Measurements from ENCODE around the gene PIAS1. TPM values are rescaled to one million over a fixed set of nuclear protein-coding genes. Genes with fewer than 3 reads are reported as not detected.

The PIAS1 gene
- total and polyA plus RNA-seq, 12 donors = 5.8 to 37.9 (median 30.3) TPM

DNA sequence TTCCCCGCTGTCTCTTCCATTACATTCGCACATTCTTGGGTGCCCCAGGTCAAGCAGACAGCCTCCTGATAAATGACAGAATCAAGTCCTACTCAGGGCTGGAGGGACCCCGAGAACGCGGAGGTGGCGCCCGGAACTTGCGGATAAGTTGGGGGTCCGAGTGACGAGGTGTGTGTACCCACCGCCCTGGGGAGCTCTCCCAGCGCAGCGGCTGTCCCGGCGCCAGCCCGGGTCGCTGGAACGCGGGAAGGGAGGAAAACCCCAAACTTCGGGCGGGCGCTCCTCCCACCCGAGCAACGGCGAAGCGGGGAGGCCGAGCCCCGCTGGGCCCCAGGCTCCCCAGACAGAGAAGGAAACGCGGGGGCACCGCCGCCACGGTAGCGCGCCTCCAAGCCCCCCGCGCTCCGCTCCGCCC, 174.9 kb downstream of the PIAS1 start:
- Histone ChIP-seq H3K9me3 (no peaks in the 10 kb centered on the region), H3K27me3 (no peaks in the 10 kb centered on the region), H3K4me1 (peaks cover 6 to 36% (median 16%) of the 10 kb centered on the region in 9 donors), H3K4me3 (peak overlapping the region; percentile 73 to 96 (median 88)), H3K36me3 (no peaks in the 10 kb centered on the region), H3K27ac (peak overlapping the region in 9 of 10 donors; percentile 56 to 91 (median 81))
- DNase-seq (no peak), ATAC-seq (peak in 3 of 8 donors; percentile 1 to 9 (median 4))
- WGBS, 2 donors = 0 to 1% methylated on average over 22 to 39 of the region's 39 CpGs
- intact Hi-C loops (cut with DNase I) = no loop called here
- TF ChIP-seq, protein P1, sequence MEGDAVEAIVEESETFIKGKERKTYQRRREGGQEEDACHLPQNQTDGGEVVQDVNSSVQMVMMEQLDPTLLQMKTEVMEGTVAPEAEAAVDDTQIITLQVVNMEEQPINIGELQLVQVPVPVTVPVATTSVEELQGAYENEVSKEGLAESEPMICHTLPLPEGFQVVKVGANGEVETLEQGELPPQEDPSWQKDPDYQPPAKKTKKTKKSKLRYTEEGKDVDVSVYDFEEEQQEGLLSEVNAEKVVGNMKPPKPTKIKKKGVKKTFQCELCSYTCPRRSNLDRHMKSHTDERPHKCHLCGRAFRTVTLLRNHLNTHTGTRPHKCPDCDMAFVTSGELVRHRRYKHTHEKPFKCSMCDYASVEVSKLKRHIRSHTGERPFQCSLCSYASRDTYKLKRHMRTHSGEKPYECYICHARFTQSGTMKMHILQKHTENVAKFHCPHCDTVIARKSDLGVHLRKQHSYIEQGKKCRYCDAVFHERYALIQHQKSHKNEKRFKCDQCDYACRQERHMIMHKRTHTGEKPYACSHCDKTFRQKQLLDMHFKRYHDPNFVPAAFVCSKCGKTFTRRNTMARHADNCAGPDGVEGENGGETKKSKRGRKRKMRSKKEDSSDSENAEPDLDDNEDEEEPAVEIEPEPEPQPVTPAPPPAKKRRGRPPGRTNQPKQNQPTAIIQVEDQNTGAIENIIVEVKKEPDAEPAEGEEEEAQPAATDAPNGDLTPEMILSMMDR (IDR thresholded peaks at IDR 0.05) = no peak

DNA sequence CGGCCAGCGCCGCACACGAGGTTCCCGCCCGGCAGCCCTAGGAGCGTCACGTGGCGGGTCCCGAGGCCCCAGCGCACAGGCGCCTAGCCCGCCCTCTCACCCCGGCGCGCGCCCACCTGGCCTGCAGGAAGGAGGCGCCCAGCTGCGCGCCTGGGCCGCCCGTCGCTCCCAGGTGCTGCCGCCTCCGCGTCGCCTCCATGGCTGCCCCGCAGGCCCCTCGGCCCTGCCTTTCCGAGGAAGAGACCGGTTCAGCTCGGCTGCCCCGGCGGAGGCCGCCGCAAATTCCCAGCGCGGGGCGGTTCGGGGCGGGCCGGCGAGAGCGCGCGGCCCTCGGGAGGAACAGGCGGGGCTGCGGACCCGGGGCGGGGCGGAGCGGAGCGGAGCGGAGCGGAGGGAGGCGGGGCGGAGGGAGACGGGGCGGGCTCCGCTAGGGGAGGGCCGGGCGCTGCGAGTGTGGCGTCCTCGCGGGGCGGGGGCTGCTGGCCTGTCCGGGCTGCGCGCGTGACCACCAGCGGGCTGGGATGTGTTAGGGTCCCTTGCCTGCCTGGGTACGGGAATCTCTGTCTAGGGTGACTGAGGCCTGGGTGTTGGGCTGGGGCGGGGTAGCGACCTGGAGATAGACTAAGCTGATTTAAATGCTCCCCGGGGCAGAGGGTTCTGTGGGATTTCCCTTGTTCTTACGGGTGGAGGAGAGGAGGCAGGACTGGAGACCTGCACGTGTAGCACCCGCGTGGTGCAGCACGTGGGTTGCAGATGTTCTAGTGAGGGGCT, 175.5 kb downstream of the PIAS1 start, which contains the start of gene CLN6:
Gene CLN6, minus strand, starts transcription at position 343 of the 771 bp plus-strand sequence. Its CDS starts 144 bp downstream, at position 199.
- Histone ChIP-seq H3K36me3 (no peaks in the 10 kb centered on the region), H3K4me1 (peaks cover 6 to 36% (median 16%) of the 10 kb centered on the region in 9 donors), H3K27ac (peak within 1 kb of the TSS in 9 of 10 donors; percentile 56 to 91 (median 81)), H3K4me3 (peak within 1 kb of the TSS; percentile 73 to 96 (median 88)), H3K9me3 (no peaks in the 10 kb centered on the region), H3K27me3 (no peaks in the 10 kb centered on the region)
- 0% methylated on average over 36 to 82 of the region's 82 CpGs for WGBS, 2 donors
- intact Hi-C loops (cut with DNase I) = no loop called here
- TF ChIP-seq, protein P1 (IDR thresholded peaks at IDR 0.05) = peak in 1 of 9 donors; percentile 10
- DNase-seq = peak; percentile 78 to 83
- ATAC-seq = peak; percentile 92 to 99 (median 96)

GRCh38 chr15:68230157-68231100, 176.3 kb downstream of the PIAS1 start:
- no peaks in the 10 kb centered on the region for H3K9me3 ChIP-seq
- peak overlapping the region; percentile 73 to 96 (median 88) for H3K4me3 ChIP-seq
- H3K4me1 ChIP-seq = peaks cover 6 to 36% (median 16%) of the 10 kb centered on the region in 9 donors
- TF ChIP-seq, protein P1 (IDR thresholded peaks at IDR 0.05) = no peak
- no peak for DNase-seq
- 60% methylated on average over 20 of the region's 20 CpGs for WGBS, 2 donors
- no peaks in the 10 kb centered on the region for H3K27me3 ChIP-seq
- no peaks in the 10 kb centered on the region for H3K36me3 ChIP-seq
- ATAC-seq = peak in 3 of 8 donors; percentile 2 to 49 (median 15)
- H3K27ac ChIP-seq = peak overlapping the region in 8 of 10 donors; percentile 56 to 91 (median 80)
- intact Hi-C loops (cut with DNase I) = no loop called here

All from heart right ventricle (tissue), 16 donors.